GM13977 (cell line): Measurements from ENCODE around the gene EPB41L5.
"Not testable (repeated sequence)": the region's sequence is repeated elsewhere in the genome, so short reads cannot be mapped to it uniquely, and the experiment has no call there.

ENCODE experiments used
- DNase-seq: peaks from one replicate; pipeline ENCODE4 v3.0.0; 2012; ENCODE audit warnings: low spot score
- CTCF ChIP-seq: IDR thresholded peaks from 2 replicates; pipeline ENCODE4 v1.5.1; 2012; ENCODE audit warnings: mild to moderate bottlenecking, control low read depth; ENCODE audit not compliant: insufficient read depth; ENCODE audit errors: extremely low read depth, missing control alignments
- in situ Hi-C: fragments of 300-500 bp; cut with MboI; formaldehyde crosslinking; loops from one replicate; pipeline ENCODE4 v1.12.0; 2022; ENCODE audit warnings: low sequenced_read_pairs, low pct_unique_long_range_greater_than_20kb, mixed read lengths, inconsistent platforms; ENCODE audit not compliant: unreplicated experiment

EPB41L5 gene

GRCh38 chr2:120064664-120065063, 51.8 kb downstream of the EPB41L5 start:
- no peak for DNase-seq
- in situ Hi-C loops, result no loop called here
- no peak for TF ChIP-seq CTCF

DNA sequence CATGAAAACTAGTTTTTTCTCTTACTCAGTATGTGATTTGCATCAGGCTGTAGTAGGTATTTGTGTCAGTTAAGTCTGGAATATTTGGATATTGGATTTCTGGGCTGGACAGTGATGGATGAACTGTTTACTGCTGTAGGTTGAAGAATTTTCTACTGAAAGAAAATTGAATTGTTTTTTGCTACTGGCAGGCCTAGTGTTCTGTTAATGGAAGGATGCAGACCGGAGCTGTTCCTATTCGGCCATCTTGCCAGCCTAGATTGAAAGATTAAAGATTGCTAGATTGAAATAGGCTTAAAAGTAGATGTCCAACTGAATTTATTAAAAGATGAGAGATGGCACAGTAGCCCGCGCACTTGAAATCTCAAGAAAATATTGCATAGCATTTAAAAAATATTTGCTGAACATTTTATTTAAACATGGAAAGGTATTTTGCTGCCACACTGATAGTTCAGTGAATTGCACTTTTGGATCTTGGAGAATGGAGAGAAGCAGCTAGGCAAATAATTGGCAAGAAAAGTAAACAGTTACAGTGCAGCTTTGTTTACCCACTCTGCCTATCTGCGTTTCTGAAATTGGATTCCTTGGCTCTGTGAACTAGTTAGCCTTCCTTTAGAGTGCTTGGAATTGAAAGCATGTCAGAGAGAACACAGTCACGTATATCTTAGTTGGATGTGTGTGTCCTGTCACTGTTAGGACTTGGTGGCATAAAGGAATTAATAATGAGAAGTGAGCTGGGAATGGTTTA, 54.1 kb downstream of the EPB41L5 start:
- in situ Hi-C loops, result no loop called here
- DNase-seq, result no peak
- TF ChIP-seq CTCF, result no peak

- DNase-seq, in situ Hi-C loops: not testable (repeated sequence)
These were observed 55.3 kb downstream of the EPB41L5 start for GRCh38 chr2:120068040-120068658.

DNA sequence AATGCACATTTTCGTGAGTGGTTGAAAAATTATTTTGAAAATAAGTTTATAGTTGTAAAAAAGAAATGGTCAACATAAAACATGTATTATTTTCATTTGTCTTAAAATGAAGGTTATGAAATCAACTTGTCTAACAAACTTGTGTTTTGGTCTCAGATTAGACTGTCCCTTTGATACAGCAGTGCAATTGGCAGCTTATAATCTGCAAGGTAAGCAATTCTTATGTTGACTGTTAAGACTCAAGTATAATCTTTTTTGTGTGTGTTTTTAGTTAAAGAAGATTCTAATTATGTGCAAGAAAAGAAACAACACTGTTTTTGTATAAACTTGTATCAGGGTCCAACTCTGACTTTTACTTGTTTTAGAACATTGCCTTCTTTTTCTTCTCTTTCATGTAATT, 62.7 kb downstream of the EPB41L5 start:
- DNase-seq, result no peak
- TF ChIP-seq CTCF, result no peak
- in situ Hi-C loops, result no loop called here

DNA sequence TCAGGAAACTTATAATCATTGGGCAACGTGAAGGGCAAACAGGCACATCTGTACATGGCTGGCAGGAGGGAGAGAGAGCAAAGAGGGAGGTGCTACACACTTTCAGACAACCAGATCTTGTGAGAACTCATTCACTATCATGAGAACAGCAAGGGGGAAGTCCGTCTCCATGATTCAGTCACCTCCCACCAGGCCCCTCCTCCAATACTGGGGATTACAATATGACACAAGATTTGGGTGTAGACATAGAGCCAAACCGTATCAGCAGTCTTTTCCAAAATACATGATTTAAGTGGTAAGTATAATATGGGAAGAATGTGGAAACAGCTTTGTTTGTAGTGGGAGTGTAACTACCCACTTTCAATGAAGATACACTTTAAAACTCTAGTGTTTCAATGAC, 65.0 kb downstream of the EPB41L5 start:
- no peak for TF ChIP-seq CTCF
- DNase-seq, result no peak
- in situ Hi-C loops, result no loop called here

DNA sequence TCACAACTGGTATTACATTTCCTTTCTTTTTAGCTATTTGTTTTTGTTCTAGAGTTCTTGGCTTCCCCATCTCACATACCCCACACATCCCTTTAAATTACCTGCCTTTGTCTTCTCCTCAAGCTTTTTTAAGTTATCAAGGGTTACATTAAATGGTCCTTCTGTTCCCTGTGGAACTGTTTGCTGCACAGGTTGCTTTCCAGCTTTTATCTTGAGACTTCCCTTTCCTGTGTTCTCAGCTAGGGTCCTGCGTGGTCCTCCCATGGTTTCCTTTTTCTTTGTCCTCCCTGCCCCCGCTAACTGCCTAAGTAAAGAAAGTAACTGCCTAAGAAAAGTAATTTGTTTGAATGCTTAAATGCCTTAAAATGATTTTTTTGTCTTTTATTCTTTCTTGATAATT, 66.8 kb downstream of the EPB41L5 start:
- TF ChIP-seq CTCF, result no peak
- in situ Hi-C loops, result no loop called here
- no peak for DNase-seq

GRCh38 chr2:120091436-120091835, 78.6 kb downstream of the EPB41L5 start:
- no peak for DNase-seq
- no peak for TF ChIP-seq CTCF
- in situ Hi-C loops, result no loop called here
